Measurements from ENCODE around the gene FHL3.

The FHL3 gene

GRCh38 chr1:38005195-38006007 is at the start of gene FHL3:
TSS of gene FHL3 (minus strand) at chr1:38005514. CDS start at chr1:37999412, 6,102 bp downstream.
- DNase-seq, result peak; percentile 75

- no peak for DNase-seq
Observed at GRCh38 chr1:38053416-38054091, 48.2 kb upstream of the FHL3 start.

GRCh38 chr1:38052750-38053415 is 47.6 kb upstream of the FHL3 start:
- DNase-seq, result peak; percentile 92

GRCh38 chr1:38051079-38051543 is 45.8 kb upstream of the FHL3 start:
- DNase-seq, result no peak

GRCh38 chr1:38050397-38051078 is 45.2 kb upstream of the FHL3 start:
- DNase-seq, result no peak

GRCh38 chr1:38047603-38048141 is 42.4 kb upstream of the FHL3 start:
- DNase-seq, result no peak

GRCh38 chr1:38046884-38047602 is 41.7 kb upstream of the FHL3 start:
- peak; percentile 91 for DNase-seq

GRCh38 chr1:38046333-38046883 is 41.1 kb upstream of the FHL3 start, which contains the start of gene POU3F1:
TSS of gene POU3F1 (minus strand) at chr1:38046793. CDS start at chr1:38046743, 50 bp downstream.
- no peak for DNase-seq

GRCh38 chr1:38045401-38046332 is 40.4 kb upstream of the FHL3 start:
- DNase-seq, result peak; percentile 76

GRCh38 chr1:38044221-38045215 is 39.2 kb upstream of the FHL3 start:
- DNase-seq, result peak; percentile 73

- DNase-seq, result no peak
Observed at GRCh38 chr1:38043036-38043747, 37.9 kb upstream of the FHL3 start.

GRCh38 chr1:38041936-38042834 is 36.9 kb upstream of the FHL3 start:
- DNase-seq, result no peak

- DNase-seq, result no peak
Observed at GRCh38 chr1:38039331-38040088, 34.2 kb upstream of the FHL3 start.

- no peak for DNase-seq
Observed at GRCh38 chr1:38038861-38039260, 33.5 kb upstream of the FHL3 start.

- DNase-seq, result no peak
Observed at GRCh38 chr1:38037221-38037939, 32.1 kb upstream of the FHL3 start.

- no peak for DNase-seq
Observed at GRCh38 chr1:38034871-38035270, 29.6 kb upstream of the FHL3 start.

Data from NCI-H526 treated with DMSO at 0.1 percent for 48 hours (cell line).